PC-9 (cell line): Measurements from ENCODE around the gene AIRE.

Experiments
- EZH2 ChIP-seq: fragments of 200-600 bp; sonication (generic); IDR thresholded peaks from 2 replicates; pipeline ENCODE4 v1.8.0; 2017; ENCODE audit warnings: antibody characterized with exemption, low read depth
- TF ChIP-seq, protein P1 (sequence below): fragments of 200-600 bp; sonication (generic); conservative IDR thresholded peaks from 2 replicates; pipeline ENCODE4 v1.6.1; 2017; ENCODE audit warnings: mixed run types, antibody characterized with exemption, mild to moderate bottlenecking, moderate library complexity

DNA sequence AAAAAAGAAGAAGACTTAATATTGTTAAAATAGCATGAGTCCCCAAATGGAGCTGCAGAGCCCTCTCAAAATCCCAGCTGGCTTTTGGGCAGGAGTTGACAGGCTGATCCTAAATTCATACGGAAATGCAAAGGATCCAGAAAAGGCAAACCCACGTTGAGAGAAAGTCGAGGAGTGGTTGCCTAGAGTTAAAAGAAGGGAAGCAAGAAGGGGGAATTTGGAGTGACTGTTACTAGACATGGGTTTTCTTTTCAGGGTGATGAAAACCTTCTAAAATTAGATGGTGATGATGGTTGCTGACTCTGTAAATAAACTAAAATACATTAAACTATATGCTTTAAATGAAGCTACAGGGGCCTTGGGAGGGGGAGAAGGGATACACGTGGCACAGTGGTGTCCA lies 25.6 kb upstream of the AIRE start:
- TF ChIP-seq, protein P1, sequence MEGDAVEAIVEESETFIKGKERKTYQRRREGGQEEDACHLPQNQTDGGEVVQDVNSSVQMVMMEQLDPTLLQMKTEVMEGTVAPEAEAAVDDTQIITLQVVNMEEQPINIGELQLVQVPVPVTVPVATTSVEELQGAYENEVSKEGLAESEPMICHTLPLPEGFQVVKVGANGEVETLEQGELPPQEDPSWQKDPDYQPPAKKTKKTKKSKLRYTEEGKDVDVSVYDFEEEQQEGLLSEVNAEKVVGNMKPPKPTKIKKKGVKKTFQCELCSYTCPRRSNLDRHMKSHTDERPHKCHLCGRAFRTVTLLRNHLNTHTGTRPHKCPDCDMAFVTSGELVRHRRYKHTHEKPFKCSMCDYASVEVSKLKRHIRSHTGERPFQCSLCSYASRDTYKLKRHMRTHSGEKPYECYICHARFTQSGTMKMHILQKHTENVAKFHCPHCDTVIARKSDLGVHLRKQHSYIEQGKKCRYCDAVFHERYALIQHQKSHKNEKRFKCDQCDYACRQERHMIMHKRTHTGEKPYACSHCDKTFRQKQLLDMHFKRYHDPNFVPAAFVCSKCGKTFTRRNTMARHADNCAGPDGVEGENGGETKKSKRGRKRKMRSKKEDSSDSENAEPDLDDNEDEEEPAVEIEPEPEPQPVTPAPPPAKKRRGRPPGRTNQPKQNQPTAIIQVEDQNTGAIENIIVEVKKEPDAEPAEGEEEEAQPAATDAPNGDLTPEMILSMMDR = no peak
- no peak for TF ChIP-seq EZH2
